ENCODE data around the gene SERTAD3. TPM values are rescaled to one million over a fixed set of nuclear protein-coding genes. Genes with fewer than 3 reads are reported as not detected.

The SERTAD3 gene
- polyA plus RNA-seq, 1 donor (not counting 4 experiments of a cell fraction or from before 2014, with no cell fraction given) = 11.8 TPM

DNA sequence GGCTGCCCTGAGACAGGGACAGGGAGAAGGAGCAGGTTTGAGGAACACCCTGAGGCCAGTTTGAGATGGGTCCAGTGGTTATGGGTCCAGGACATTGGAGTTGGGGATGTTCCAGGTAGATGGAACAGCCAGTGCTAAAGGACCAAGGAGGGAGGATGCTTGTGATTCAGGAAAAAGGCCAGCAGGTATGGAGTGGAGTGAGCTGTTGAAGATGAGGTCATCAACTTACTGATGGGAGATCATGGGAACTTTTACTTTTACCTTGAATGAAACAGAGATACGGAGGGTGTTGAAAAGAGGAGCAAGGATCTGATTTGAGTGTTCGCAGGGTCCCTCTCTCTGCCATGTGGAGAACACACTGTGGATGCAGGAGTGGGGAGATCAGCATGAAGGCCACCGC lies 48.1 kb upstream of the SERTAD3 start:
- Histone ChIP-seq H3K27me3 (ENCODE audit: control insufficient read depth, extremely low read depth, insufficient read depth, low read length) (no peaks in the 10 kb centered on the region), H3K9me1 (ENCODE audit: control insufficient read depth, extremely low read depth, insufficient read depth, low read length) (no peaks in the 10 kb centered on the region), H2AFZ (ENCODE audit: control insufficient read depth, low read length) (no peak overlapping the region), H3K9ac (ENCODE audit: control insufficient read depth, extremely low read depth, insufficient read depth, low read length) (no peak overlapping the region), H3K4me2 (ENCODE audit: control insufficient read depth, extremely low read depth, insufficient read depth, low read depth, low read length) (no peak overlapping the region), H3K27ac (ENCODE audit: control insufficient read depth, insufficient read depth, low read length) (no peak overlapping the region), H3K79me2 (ENCODE audit: control insufficient read depth, insufficient read depth, low read length) (no peaks in the 10 kb centered on the region), H4K20me1 (ENCODE audit: control insufficient read depth, extremely low read depth, insufficient read depth, low read length) (no peaks in the 10 kb centered on the region), H3K9me3 (ENCODE audit: control insufficient read depth, low read depth, low read length) (no peaks in the 10 kb centered on the region), H3K4me3 (ENCODE audit: control insufficient read depth in 2 of 3, extremely low read depth in 1 of 3, insufficient read depth in 2 of 3, low read depth in 1 of 3, low read length in 3 of 3) (no peak overlapping the region), H3K36me3 (ENCODE audit: control insufficient read depth in 2 of 2, extremely low read depth in 1 of 2, insufficient read depth in 2 of 2, low read length in 2 of 2) (no peaks in the 10 kb centered on the region), H3K4me1 (ENCODE audit: control insufficient read depth, extremely low read depth, insufficient read depth, low read length) (no peaks in the 10 kb centered on the region)
- FAIRE-seq (no peak), DNase-seq (ENCODE audit: low read depth, low spot score) (no peak)
- dilution Hi-C loops (cut with MboI; ENCODE audit: extremely low pct_ligation_motif_present, low sequenced_read_pairs) = no loop called here
- TF ChIP-seq CTCF (optimal IDR thresholded peaks at IDR 0.05 in 1 of 3, IDR thresholded peaks at IDR 0.05 in 1 of 3, conservative IDR thresholded peaks at IDR 0.05 in 1 of 3; ENCODE audit: extremely low read depth in 1 of 3, insufficient read depth in 2 of 3, low read length in 3 of 3) (no peak), EZH2 (IDR thresholded peaks at IDR 0.05; ENCODE audit: low read length) (no peak)

GRCh38 chr19:40489882-40490230 lies 45.7 kb upstream of the SERTAD3 start:
- no peak overlapping the region for H3K27ac ChIP-seq (ENCODE audit: control insufficient read depth, insufficient read depth, low read length)
- H3K4me1 ChIP-seq (ENCODE audit: control insufficient read depth, extremely low read depth, insufficient read depth, low read length) = no peaks in the 10 kb centered on the region
- H2AFZ ChIP-seq (ENCODE audit: control insufficient read depth, low read length) = no peak overlapping the region
- FAIRE-seq = no peak
- H3K79me2 ChIP-seq (ENCODE audit: control insufficient read depth, insufficient read depth, low read length) = no peaks in the 10 kb centered on the region
- dilution Hi-C loops (cut with MboI; ENCODE audit: extremely low pct_ligation_motif_present, low sequenced_read_pairs) = no loop called here
- no peak overlapping the region for H3K4me2 ChIP-seq (ENCODE audit: control insufficient read depth, extremely low read depth, insufficient read depth, low read depth, low read length)
- H3K4me3 ChIP-seq (ENCODE audit: control insufficient read depth in 2 of 3, extremely low read depth in 1 of 3, insufficient read depth in 2 of 3, low read depth in 1 of 3, low read length in 3 of 3) = no peak overlapping the region
- H3K27me3 ChIP-seq (ENCODE audit: control insufficient read depth, extremely low read depth, insufficient read depth, low read length) = no peaks in the 10 kb centered on the region
- no peaks in the 10 kb centered on the region for H3K9me3 ChIP-seq (ENCODE audit: control insufficient read depth, low read depth, low read length)
- no peaks in the 10 kb centered on the region for H3K36me3 ChIP-seq (ENCODE audit: control insufficient read depth in 2 of 2, extremely low read depth in 1 of 2, insufficient read depth in 2 of 2, low read length in 2 of 2)
- no peaks in the 10 kb centered on the region for H4K20me1 ChIP-seq (ENCODE audit: control insufficient read depth, extremely low read depth, insufficient read depth, low read length)
- TF ChIP-seq CTCF (optimal IDR thresholded peaks at IDR 0.05 in 1 of 3, IDR thresholded peaks at IDR 0.05 in 1 of 3, conservative IDR thresholded peaks at IDR 0.05 in 1 of 3; ENCODE audit: extremely low read depth in 1 of 3, insufficient read depth in 2 of 3, low read length in 3 of 3) = no peak
- no peak for TF ChIP-seq EZH2 (IDR thresholded peaks at IDR 0.05; ENCODE audit: low read length)
- H3K9me1 ChIP-seq (ENCODE audit: control insufficient read depth, extremely low read depth, insufficient read depth, low read length) = no peaks in the 10 kb centered on the region
- no peak for DNase-seq (ENCODE audit: low read depth, low spot score)
- H3K9ac ChIP-seq (ENCODE audit: control insufficient read depth, extremely low read depth, insufficient read depth, low read length) = no peak overlapping the region
